Panc1 (cell line): ENCODE results near the gene SETD1A. TPM values are rescaled to one million over a fixed set of nuclear protein-coding genes. Genes with fewer than 3 reads are reported as not detected.
A peak's percentile ranks its signal among the peaks of the same experiment; 100 is the strongest.

Experiments used
- ATAC-seq: fragments of 200-7000 bp; cut with Tn5 transposase; 2 replicates; pipeline ENCODE4 v1.9.1; 2020; ENCODE audit warnings: mild to moderate bottlenecking, moderate library complexity
- BruUV-seq: library from RNA; stranded (reverse); fragments of 400-500 nt; replicated peaks from 2 replicates; lab custom pipeline; 2021; lab: Mats Ljungman, UMichigan
- CTCF ChIA-PET: fragments of 300-600 bp; sonication (Branson Sonifier 250); formaldehyde crosslinking; loops from one replicate; lab custom pipeline; 2022; ENCODE audit warnings: antibody characterized with exemption; lab: Charles Lee
- POLR2A ChIA-PET: fragments of 300-600 bp; sonication (Branson Sonifier 250); formaldehyde crosslinking; loops from one replicate; lab custom pipeline; 2022; ENCODE audit warnings: antibody characterized with exemption; lab: Charles Lee
- DNase-seq: peaks from one replicate; pipeline ENCODE4 v3.0.0-alpha.2; 2010; ENCODE audit warnings: low read depth, low spot score
- H3K27ac ChIP-seq: 2 replicates; pipeline ENCODE4 v1.5.1; 2011; ENCODE audit warnings: mild to moderate bottlenecking, low read length, inconsistent platforms
- H3K27me3 ChIP-seq: fragments of 200-500 bp; sonication (Bioruptor generic); 2 replicates; pipeline ENCODE4 v1.6.0; 2014; ENCODE audit warnings: low read length, inconsistent platforms; ENCODE audit not compliant: control insufficient read depth, insufficient read depth
- H3K36me3 ChIP-seq: fragments of 200-500 bp; sonication (Bioruptor generic); 2 replicates; pipeline ENCODE4 v1.5.1; 2014; ENCODE audit warnings: inconsistent platforms, mild to moderate bottlenecking, low read length, moderate library complexity; ENCODE audit not compliant: control insufficient read depth, insufficient read depth
- H3K4me1 ChIP-seq: 2 replicates; pipeline ENCODE4 v1.5.1; 2011; ENCODE audit warnings: inconsistent platforms, mild to moderate bottlenecking, low read length, moderate library complexity; ENCODE audit not compliant: control insufficient read depth, insufficient read depth
- H3K4me3 ChIP-seq, 2 experiments: 2 replicates each; pipeline ENCODE4 v1.5.1; 2011 to 2012; ENCODE audit warnings: low read depth in 2 of 2, low read length in 2 of 2, mild to moderate bottlenecking in 2 of 2, inconsistent platforms in 1 of 2, moderate library complexity in 1 of 2
- H3K9me3 ChIP-seq: fragments of 200-500 bp; sonication (Bioruptor generic); 2 replicates; pipeline ENCODE4 v1.5.1; 2014; ENCODE audit warnings: low read depth, mild to moderate bottlenecking, inconsistent platforms, low read length, moderate library complexity; ENCODE audit not compliant: control insufficient read depth, insufficient read depth
- CTCF ChIP-seq: fragments of 450-650 bp; IDR thresholded peaks from 2 replicates; pipeline ENCODE4 v1.5.1; 2017; ENCODE audit warnings: mild to moderate bottlenecking
- POLR2AphosphoS5 ChIP-seq: IDR thresholded peaks from 2 replicates; pipeline ENCODE4 v1.6.1; 2012; ENCODE audit warnings: mild to moderate bottlenecking, low read depth, low read length, moderate library complexity
- REST ChIP-seq, 2 experiments: IDR thresholded peaks; 2 replicates each; pipeline ENCODE4 v1.6.1; 2011 to 2012; ENCODE audit warnings: low read depth in 2 of 2, control low read depth in 1 of 2, low read length in 1 of 2, mild to moderate bottlenecking in 1 of 2, moderate library complexity in 1 of 2; ENCODE audit not compliant: insufficient read depth in 1 of 2
- SIN3A ChIP-seq: IDR thresholded peaks from 2 replicates; pipeline ENCODE4 v1.6.1; 2012; ENCODE audit warnings: low read depth, mild to moderate bottlenecking, low read length, moderate library complexity, borderline replicate concordance; ENCODE audit not compliant: insufficient read depth
- TCF7L2 ChIP-seq: IDR thresholded peaks from 2 replicates; pipeline ENCODE4 v1.6.1; 2011; ENCODE audit warnings: mild to moderate bottlenecking, low read depth, low read length, inconsistent platforms
- in situ Hi-C: cut with HindIII; loops from 2 replicates; pipeline ENCODE4 v1.10.0; 2016; ENCODE audit warnings: low sequenced_read_pairs, low pct_unique_long_range_greater_than_20kb
- intact Hi-C: fragments of 100-400 bp; cut with micrococcal nuclease; formaldehyde crosslinking; loops from one replicate; pipeline ENCODE4 v1.10.0; 2022; ENCODE audit not compliant: unreplicated experiment
- total RNA-seq: library from RNA; stranded (reverse); gene quantifications from one replicate; pipeline ENCODE4 v1.2.1, GENCODE V29; 2021; ENCODE audit not compliant: unreplicated experiment

SETD1A gene
- total RNA-seq, 1 experiment from 2014 or later = 38.7 TPM

GRCh38 chr16:30924076-30924912, 33.3 kb upstream of the SETD1A start:
- ATAC-seq (no peak), DNase-seq (no peak)
- BruUV-seq = no TSS peak
- in situ Hi-C loops = no loop called here
- Histone ChIP-seq H3K9me3 (no peaks in the 10 kb centered on the region), H3K4me1 (peaks cover 9% of the 10 kb centered on the region), H3K27ac (peak overlapping the region; percentile 83), H3K4me3 (peak overlapping the region; percentile 64 to 91), H3K27me3 (no peaks in the 10 kb centered on the region), H3K36me3 (no peaks in the 10 kb centered on the region)
- ChIA-PET POLR2A (interaction anchor here (0.8 kb wide), 1 partner anchor 554 kb away, joined by 7 read pairs; no protein-coding TSS in a partner anchor), CTCF (interaction anchor here (0.6 kb wide), 1 partner anchor 25 kb away, joined by 3 read pairs; no protein-coding TSS in a partner anchor)
- intact Hi-C loops = no loop called here
- TF ChIP-seq TCF7L2 (no peak), POLR2AphosphoS5 (no peak)

- H3K4me1 ChIP-seq = peaks cover 9% of the 10 kb centered on the region
- CTCF ChIA-PET = interaction anchor here (0.6 kb wide), 1 partner anchor 24 kb away, joined by 3 read pairs; no protein-coding TSS in a partner anchor
- H3K27ac ChIP-seq = peak overlapping the region; percentile 83
- H3K9me3 ChIP-seq = no peaks in the 10 kb centered on the region
- in situ Hi-C loops = no loop called here
- BruUV-seq = TSS peak; percentile 77
- TF ChIP-seq SIN3A = no peak
- ATAC-seq (no peak), DNase-seq (no peak)
- no peaks in the 10 kb centered on the region for H3K36me3 ChIP-seq
- intact Hi-C loops = no loop called here
- POLR2A ChIA-PET = interaction anchor here (0.8 kb wide), 1 partner anchor 554 kb away, joined by 7 read pairs; no protein-coding TSS in a partner anchor
- peak overlapping the region; percentile 64 to 91 for H3K4me3 ChIP-seq
- H3K27me3 ChIP-seq = no peaks in the 10 kb centered on the region
Measured at GRCh38 chr16:30924913-30925631, 32.5 kb upstream of the SETD1A start.

GRCh38 chr16:30925632-30925987, 31.9 kb upstream of the SETD1A start:
- Histone ChIP-seq H3K27ac (no peak overlapping the region), H3K4me1 (peaks cover 9% of the 10 kb centered on the region), H3K36me3 (no peaks in the 10 kb centered on the region), H3K27me3 (no peaks in the 10 kb centered on the region), H3K4me3 (no peak overlapping the region; a peak in 1 of 4 replicates), H3K9me3 (no peaks in the 10 kb centered on the region)
- no peak for ATAC-seq
- no peak for DNase-seq
- intact Hi-C loops (no loop called here), in situ Hi-C loops (no loop called here)
- ChIA-PET CTCF (no interaction called here), POLR2A (no interaction called here)
- TF ChIP-seq REST (IDR thresholded peaks at IDR 0.05; ENCODE audit: insufficient read depth in 1 of 2, low read depth in 2 of 2, low read length in 1 of 2) (no peak), POLR2AphosphoS5 (no peak), TCF7L2 (no peak), SIN3A (no peak), CTCF (no peak)
- no TSS peak for BruUV-seq
